Activated CD4-positive, alpha-beta T cell treated with anti-CD3 and anti-CD28 coated beads, Interleukin-2, amount 50 U/mL, for 1 hour (primary cell): ENCODE results near the gene STEAP3.

Experiments used
- DNase-seq: peaks from one replicate; pipeline ENCODE4 v3.0.0-alpha.2; 2020

STEAP3 gene

DNA sequence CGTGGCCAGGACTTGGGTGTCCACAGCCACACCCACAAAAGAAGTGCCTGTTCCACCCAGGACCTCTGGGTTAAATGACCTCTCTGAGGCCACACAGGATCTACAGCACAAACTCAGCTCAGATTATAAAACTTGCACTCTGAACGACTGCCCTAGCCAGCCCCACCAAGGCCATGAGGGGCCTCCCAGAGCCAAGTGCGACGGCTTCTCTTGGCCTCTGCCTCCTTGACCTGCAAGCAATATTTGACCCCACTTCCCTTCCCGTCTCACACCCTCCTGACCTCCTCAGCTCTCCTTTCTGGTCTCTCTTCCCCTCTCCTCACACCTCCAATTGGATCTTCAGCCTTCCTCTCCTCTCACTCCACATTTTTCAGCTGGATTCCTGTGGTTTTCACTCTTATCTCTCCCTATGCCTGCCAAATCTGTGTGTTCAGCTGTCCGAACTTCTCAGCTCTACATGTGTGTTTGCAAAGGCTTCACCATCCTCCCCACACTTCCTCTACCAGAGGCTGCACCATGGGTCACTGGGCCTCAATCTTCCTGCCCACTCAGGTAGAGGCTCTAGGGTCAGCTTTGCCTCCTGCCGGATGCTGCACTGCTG lies 25.3 kb upstream of the STEAP3 start:
- DNase-seq: no peak

DNA sequence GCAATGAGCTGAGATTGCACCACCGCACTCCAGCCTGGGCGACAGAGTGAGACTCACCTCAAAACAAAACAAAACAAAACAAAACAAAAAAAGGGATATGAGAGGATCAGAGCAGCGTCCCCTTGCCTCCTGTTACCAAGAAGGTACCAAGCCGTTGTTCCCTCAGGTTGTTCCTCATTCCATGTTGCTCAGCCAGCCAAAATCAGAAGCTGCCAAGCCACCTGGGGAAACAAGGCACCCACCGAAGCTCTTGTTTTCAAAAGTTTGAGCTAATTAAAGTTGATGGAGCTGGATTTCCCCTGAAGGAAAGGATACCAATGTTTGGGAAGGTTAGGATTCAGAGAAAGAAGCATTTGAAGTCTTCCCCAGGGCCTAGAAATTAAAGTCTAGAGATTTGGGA lies 21.8 kb upstream of the STEAP3 start:
- no peak for DNase-seq

DNA sequence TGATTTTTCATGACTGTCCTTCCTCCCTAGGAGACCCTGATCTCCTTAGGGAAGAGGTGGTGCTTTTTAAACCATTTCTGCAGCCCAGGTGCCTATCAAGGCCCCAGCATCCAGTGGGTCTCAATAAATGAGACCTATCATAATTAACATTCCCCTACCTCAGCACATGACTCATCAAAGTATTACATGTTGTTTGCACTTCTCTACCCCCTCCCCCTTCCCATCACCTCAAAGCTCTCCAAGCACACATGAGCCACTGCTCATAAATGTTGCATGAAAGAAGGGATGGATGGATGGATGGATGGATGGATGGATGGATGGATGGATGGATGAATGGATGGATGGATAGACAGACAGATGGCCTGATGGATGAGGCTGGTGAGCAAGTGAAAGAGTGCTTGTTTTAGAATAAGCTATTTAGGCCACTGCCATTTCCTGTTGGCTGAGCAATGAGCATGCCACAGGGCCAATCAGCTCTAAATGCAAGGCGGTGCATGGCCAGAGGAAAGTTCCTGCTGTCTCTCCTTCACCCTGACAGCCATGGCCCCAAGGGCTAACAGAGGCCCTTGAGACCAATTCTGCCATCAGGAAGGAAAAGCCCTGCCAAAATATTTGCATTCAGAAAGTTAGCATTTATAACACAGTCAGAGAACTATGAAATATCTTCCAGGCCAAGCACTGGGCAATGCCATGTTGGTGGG lies 20.9 kb upstream of the STEAP3 start:
- no peak for DNase-seq

- no peak for DNase-seq
Measured at GRCh38 chr2:119204525-119204924, 19.1 kb upstream of the STEAP3 start.

DNA sequence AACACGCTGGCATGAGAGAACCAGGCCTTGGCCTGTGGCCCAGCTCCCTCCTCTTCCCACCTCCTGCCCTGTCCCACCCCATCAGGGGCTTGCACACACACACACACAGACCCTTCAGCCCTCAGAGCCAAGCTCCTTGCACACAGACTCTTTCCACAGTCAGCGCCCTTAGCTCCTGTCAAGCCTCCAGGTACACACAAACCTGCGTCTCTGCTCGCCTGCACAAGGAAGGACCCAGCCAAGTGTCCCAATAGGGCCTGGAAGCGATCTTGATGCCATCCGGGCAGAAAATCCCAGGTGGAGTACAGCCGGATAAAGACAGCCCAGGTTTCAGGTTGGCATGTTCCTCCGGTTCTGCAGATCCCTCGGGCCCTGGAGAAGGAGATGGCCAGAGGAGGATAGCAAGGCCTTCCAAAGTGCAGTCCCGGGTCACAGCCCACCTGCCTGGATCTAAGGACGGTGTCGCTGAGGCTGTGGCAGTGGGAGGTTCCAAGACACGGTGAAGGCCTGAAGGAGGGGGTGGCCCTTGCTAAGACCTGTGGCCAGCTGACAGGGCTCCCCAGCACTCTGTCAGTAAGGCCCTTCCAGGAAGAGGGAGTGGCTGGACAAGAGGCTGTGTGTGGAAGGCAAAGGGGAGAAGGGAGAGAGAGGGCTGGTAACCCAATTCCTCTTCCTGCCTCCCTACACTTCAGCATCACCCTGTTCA lies 18.5 kb upstream of the STEAP3 start:
- DNase-seq: no peak

- DNase-seq: no peak
Measured at GRCh38 chr2:119206201-119206600, 17.4 kb upstream of the STEAP3 start.

DNA sequence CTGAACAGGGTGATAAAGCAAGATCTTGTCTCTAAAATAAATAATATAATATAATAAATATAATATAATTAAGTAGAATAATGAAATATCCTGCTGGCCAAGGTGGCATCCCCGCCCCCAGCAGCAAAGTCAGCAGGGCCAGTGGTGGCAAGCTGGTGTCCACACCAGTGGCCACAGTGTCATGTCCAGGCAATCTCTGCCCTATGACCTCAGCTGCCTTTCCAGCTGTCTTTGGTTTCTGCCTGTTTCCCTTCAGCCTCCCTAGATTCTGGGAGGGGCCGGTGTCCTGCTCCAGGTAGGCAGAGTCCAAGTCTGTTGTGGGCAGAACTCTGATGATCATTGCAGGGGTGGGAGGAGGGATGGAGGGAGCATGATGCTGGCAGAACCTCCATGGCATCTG lies 16.2 kb upstream of the STEAP3 start:
- DNase-seq: no peak

- no peak for DNase-seq
Measured at GRCh38 chr2:119208791-119209203, 14.8 kb upstream of the STEAP3 start.

- DNase-seq: no peak
Measured at GRCh38 chr2:119212139-119212800, 11.4 kb upstream of the STEAP3 start.

GRCh38 chr2:119214453-119215037 lies 9.1 kb upstream of the STEAP3 start:
- DNase-seq: no peak

GRCh38 chr2:119216994-119217393 lies 6.6 kb upstream of the STEAP3 start:
- DNase-seq: no peak

- no peak for DNase-seq
Measured at GRCh38 chr2:119218478-119219064, 5.1 kb upstream of the STEAP3 start.

GRCh38 chr2:119219873-119220272 lies 3.8 kb upstream of the STEAP3 start:
- DNase-seq: no peak

DNA sequence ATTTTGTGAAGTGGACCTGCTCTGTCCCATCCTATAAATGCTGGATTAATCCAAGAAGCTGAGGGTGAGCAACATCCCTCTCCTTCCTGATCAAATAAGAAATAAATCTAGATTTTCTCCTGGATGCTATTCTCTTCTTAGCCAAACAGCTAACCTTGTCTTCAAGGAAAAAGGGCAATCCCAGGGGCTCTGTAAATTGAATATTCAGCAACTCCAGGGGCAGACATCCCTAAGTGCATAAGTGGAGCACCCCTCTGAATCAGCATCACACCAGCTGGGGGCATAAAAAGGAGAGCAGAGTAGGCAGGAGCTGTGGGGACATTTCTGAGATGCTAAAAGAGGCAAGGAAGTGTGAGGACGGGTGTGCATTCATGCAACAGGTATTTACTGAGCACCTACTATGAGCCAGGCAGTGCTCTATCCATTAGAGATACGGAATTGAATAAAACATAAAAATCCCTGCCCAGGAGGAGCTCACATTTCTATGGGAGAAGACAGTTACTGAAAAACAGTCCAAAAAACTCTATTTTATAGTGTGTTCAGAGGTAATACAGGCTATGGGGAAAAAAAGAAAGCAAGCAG lies 2.8 kb upstream of the STEAP3 start:
- no peak for DNase-seq

- DNase-seq: no peak
Measured at GRCh38 chr2:119221609-119222008, 2.0 kb upstream of the STEAP3 start.

GRCh38 chr2:119222213-119222612 lies 1.4 kb upstream of the STEAP3 start:
- no peak for DNase-seq

- DNase-seq: no peak
Measured at GRCh38 chr2:119222863-119223520, 642 bp upstream of the STEAP3 start.

GRCh38 chr2:119224391-119225104 lies 914 bp downstream of the STEAP3 start:
- no peak for DNase-seq

DNA sequence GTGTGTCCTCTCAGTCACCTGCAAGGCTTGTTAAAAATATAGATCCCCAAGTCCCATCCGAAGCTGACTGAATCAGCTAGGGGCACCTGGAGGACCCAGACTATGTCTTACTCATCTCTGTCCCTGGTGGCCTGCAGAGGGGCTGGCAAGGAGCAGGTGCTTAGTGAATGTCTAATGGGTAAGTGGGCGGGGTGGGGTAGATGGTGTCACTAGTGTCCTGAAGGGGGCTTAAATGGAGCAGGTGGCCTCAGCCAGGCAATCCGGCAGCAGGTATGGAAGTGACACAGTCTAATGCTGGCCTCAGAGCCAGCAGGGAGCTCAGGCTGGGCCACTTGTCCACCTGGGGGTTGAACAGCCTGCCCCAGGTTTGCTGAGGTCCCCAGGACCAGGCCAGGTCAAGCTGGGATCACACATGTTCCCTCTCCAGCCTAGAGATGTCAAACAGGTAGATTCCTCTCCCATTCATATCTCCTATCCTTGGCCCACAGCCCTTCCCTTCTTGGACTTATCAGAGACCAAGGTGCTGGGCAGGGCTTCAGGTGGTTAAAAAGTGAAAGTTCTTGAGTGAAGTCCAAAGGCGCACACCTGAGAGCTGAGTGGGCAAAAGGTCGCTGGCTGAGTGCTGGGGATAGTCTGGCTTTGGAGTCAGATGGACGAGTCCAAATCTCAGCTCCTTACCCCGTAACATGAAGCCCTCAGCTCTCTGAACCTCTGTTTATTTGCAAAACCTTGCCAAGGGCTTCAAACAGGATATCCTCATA lies 1.7 kb downstream of the STEAP3 start:
- DNase-seq: no peak

DNA sequence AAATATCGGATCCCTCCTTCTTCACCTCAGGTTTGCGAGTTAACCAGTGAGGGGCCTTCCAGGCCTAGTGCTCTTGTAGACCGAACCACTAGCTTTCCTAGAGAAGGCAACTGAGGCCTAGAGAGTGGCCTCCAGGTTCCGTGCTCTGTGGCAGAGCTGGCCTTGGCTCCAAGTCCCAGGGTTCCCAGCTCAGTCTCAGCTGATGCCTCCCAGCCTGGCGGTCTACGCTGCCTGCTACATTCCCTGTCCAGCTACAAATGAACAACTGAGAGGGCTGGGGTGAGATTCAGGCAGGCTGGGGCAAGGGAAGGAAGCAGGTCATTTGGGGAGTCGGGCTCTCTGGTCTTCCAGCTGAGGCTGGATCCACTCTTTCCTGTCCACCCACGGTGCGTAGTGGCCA lies 2.3 kb downstream of the STEAP3 start:
- DNase-seq: no peak

DNA sequence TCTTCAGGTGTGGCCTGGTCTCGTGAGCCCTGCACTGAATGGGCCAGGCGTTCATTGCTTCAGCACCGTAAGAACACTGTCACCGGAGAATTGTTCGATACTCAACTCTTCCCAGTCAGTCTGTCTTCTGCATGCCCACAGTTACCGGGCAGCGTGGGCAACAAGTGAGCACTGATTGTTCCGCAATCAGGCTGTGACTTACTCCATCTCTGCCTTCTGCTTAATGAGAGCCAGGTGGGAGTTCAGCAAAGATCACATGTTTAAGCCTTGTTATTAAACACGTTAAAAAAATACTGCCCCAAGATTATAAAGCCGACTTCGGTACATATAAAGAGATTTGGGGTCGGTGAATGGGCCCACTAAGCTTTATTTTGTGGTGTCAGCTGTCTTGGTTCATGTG lies 3.7 kb downstream of the STEAP3 start:
- no peak for DNase-seq
